GM12878 (cell line): ENCODE data around the gene ZNF331. TPM values are rescaled to one million over a fixed set of nuclear protein-coding genes. Genes with fewer than 3 reads are reported as not detected.

Source experiments
- ATAC-seq: fragments of 200-7000 bp; cut with Tn5 transposase; 3 replicates; pipeline ENCODE4 v1.9.1; 2020; ENCODE audit warnings: mild to moderate bottlenecking, moderate library complexity
- BruUV-seq: library from RNA; stranded (reverse); fragments of 400-500 nt; replicated peaks from 2 replicates; lab custom pipeline; 2021; lab: Mats Ljungman, UMichigan
- CTCF ChIA-PET: fragments of 300-600 bp; sonication (Branson Sonifier 250); formaldehyde crosslinking; extraction: SDS; loops from one replicate; lab custom pipeline; 2021; ENCODE audit warnings: inconsistent platforms; lab: Yijun Ruan, JAX
- POLR2A ChIA-PET: fragments of 350-600 bp; formaldehyde crosslinking; extraction: SDS; loops from one replicate; lab custom pipeline; 2021; ENCODE audit warnings: inconsistent platforms; lab: Charles Lee
- RAD21 ChIA-PET: fragments of 300-600 bp; sonication (Branson Sonifier 250); formaldehyde crosslinking; loops from one replicate; lab custom pipeline; 2023; ENCODE audit warnings: antibody characterized with exemption; ENCODE audit not compliant: unreplicated experiment; lab: Charles Lee
- SMC1A ChIA-PET: fragments of 300-600 bp; sonication (Branson Sonifier 250); formaldehyde crosslinking; loops from one replicate; lab custom pipeline; 2023; ENCODE audit not compliant: unreplicated experiment, uncharacterized antibody; lab: Charles Lee
- DNase-seq: peaks from one replicate; pipeline ENCODE4 v3.0.0-alpha.2; 2011; ENCODE audit warnings: low read depth, low spot score
- FAIRE-seq: peaks from 3 replicates; lab custom pipeline; 2011; peaks lifted over from hg19 to GRCh38; lab: Jason Lieb, UNC
- H2AFZ ChIP-seq: 2 replicates; pipeline ENCODE4 v1.6.0; 2011; ENCODE audit warnings: low read depth, low read length, control low read depth; ENCODE audit not compliant: control insufficient read depth
- H3K27ac ChIP-seq: 2 replicates; pipeline ENCODE4 v1.5.1; 2011; ENCODE audit warnings: control low read depth; ENCODE audit not compliant: control insufficient read depth, insufficient read depth
- H3K27me3 ChIP-seq, 2 experiments: replicated peaks in 1 of 2; 2 replicates each; pipeline versions ENCODE4 v1.6.0 to v1.6.1; 2011; ENCODE audit warnings: low read length in 1 of 2; ENCODE audit not compliant: control insufficient read depth in 2 of 2, insufficient read depth in 2 of 2
- H3K36me3 ChIP-seq, 2 experiments: 2 replicates each; pipeline ENCODE4 v1.5.1; 2011; ENCODE audit warnings: low read length in 1 of 2; ENCODE audit not compliant: control insufficient read depth in 2 of 2, insufficient read depth in 2 of 2
- H3K4me1 ChIP-seq: 2 replicates; pipeline ENCODE4 v1.6.1; 2011; ENCODE audit warnings: mild to moderate bottlenecking, low read length, moderate library complexity, mixed read lengths; ENCODE audit not compliant: control insufficient read depth, insufficient read depth
- H3K4me2 ChIP-seq: 2 replicates; pipeline ENCODE4 v1.6.0; 2011; ENCODE audit warnings: control low read depth; ENCODE audit not compliant: control insufficient read depth, insufficient read depth
- H3K4me3 ChIP-seq: fragments of 200-600 bp; sonication (generic); 2 replicates; pipeline ENCODE4 v1.5.1; 2016
- H3K79me2 ChIP-seq: 2 replicates; pipeline ENCODE4 v1.6.0; 2011; ENCODE audit warnings: low read length; ENCODE audit not compliant: control insufficient read depth, insufficient read depth
- H3K9ac ChIP-seq: 2 replicates; pipeline ENCODE4 v1.8.0; 2011; ENCODE audit warnings: low read length, control low read depth, mixed read lengths; ENCODE audit not compliant: control insufficient read depth, insufficient read depth
- H3K9me3 ChIP-seq: replicated peaks from 3 replicates; pipeline ENCODE4 v1.5.1; 2011; ENCODE audit warnings: mild to moderate bottlenecking, low read length; ENCODE audit not compliant: control insufficient read depth, insufficient read depth
- H4K20me1 ChIP-seq: 2 replicates; pipeline ENCODE4 v1.6.0; 2011; ENCODE audit not compliant: control insufficient read depth, insufficient read depth
- CEBPB ChIP-seq, 2 experiments: fragments of 150-350 bp in 1 of 2; IDR thresholded peaks; 2 replicates each; pipeline ENCODE4 v1.6.1; 2012 to 2014; ENCODE audit warnings: low read depth in 2 of 2, low read length in 2 of 2, borderline replicate concordance in 1 of 2, inconsistent platforms in 1 of 2
- CHD2 ChIP-seq: IDR thresholded peaks from 2 replicates; pipeline ENCODE4 v1.6.1; 2011; ENCODE audit warnings: low read depth, low read length, improper control_type of control experiment, borderline replicate concordance
- GABPA ChIP-seq: IDR thresholded peaks from 2 replicates; pipeline ENCODE4 v1.6.1; 2014; ENCODE audit warnings: antibody characterized with exemption, low read depth, mild to moderate bottlenecking, inconsistent platforms
- GATAD2B ChIP-seq: fragments of 450-650 bp; conservative IDR thresholded peaks from 2 replicates; pipeline ENCODE4 v1.6.1; 2017; ENCODE audit warnings: low read depth, mild to moderate bottlenecking, moderate library complexity
- KAT2A ChIP-seq: conservative IDR thresholded peaks from 2 replicates; pipeline ENCODE4 v1.6.1; 2011; ENCODE audit warnings: low read depth, low read length; ENCODE audit not compliant: control insufficient read depth
- MLLT1 ChIP-seq: fragments of 450-650 bp; IDR thresholded peaks from 2 replicates; pipeline ENCODE4 v1.6.1; 2016; ENCODE audit warnings: mild to moderate bottlenecking
- NR2C1 ChIP-seq: fragments of 450-650 bp; IDR thresholded peaks from 2 replicates; pipeline ENCODE4 v1.6.1; 2017; ENCODE audit warnings: antibody characterized with exemption, mild to moderate bottlenecking, moderate library complexity
- PBX3 ChIP-seq: IDR thresholded peaks from 2 replicates; pipeline ENCODE4 v1.6.1; 2011; ENCODE audit warnings: mild to moderate bottlenecking, low read depth, low read length, moderate library complexity; ENCODE audit not compliant: insufficient replicate concordance
- RCOR1 ChIP-seq: conservative IDR thresholded peaks from 2 replicates; pipeline ENCODE4 v1.6.1; 2012; ENCODE audit warnings: low read depth, low read length, improper control_type of control experiment
- SIN3A ChIP-seq: IDR thresholded peaks from 2 replicates; pipeline ENCODE4 v1.6.1; 2012; ENCODE audit warnings: low read depth, low read length, improper control_type of control experiment
- SPI1 ChIP-seq: IDR thresholded peaks from 2 replicates; pipeline ENCODE4 v1.6.1; 2011; ENCODE audit warnings: low read depth, mild to moderate bottlenecking, low read length, moderate library complexity, borderline replicate concordance; ENCODE audit not compliant: insufficient read depth
- WRNIP1 ChIP-seq: IDR thresholded peaks from 2 replicates; pipeline ENCODE4 v1.6.1; 2011; ENCODE audit warnings: low read depth, low read length, improper control_type of control experiment, borderline replicate concordance
- ZBTB4 ChIP-seq: fragments of 450-650 bp; formaldehyde crosslinking; IDR thresholded peaks from 2 replicates; pipeline ENCODE4 v1.4.0; 2022; ENCODE audit warnings: mild to moderate bottlenecking, moderate library complexity
- ZNF384 ChIP-seq: IDR thresholded peaks from 2 replicates; pipeline ENCODE4 v1.6.1; 2012; ENCODE audit warnings: low read depth, mild to moderate bottlenecking, low read length, improper control_type of control experiment, borderline replicate concordance
- WGBS: methylation state at CpG from one replicate; pipeline ENCODE4 v1.1.6; 2016; ENCODE audit warnings: low lambda C conversion rate; ENCODE audit not compliant: insufficient replicate concordance, insufficient coverage; ENCODE audit errors: missing lambda C conversion rate; 5-methylcytosine and 5-hydroxymethylcytosine counted together
- in situ Hi-C: fragments of 300-500 bp; cut with MboI; formaldehyde crosslinking; loops from 9 replicates; pipeline ENCODE4 v1.14.3; 2018; ENCODE audit warnings: mixed read lengths
- intact Hi-C: fragments of 100-400 bp; cut with micrococcal nuclease; formaldehyde crosslinking; loops from one replicate; pipeline ENCODE4 v1.14.2; 2022; ENCODE audit not compliant: unreplicated experiment
- polyA plus RNA-seq, 11 experiments: library from polyadenylated mRNA; depleted of rRNA in 4 of 11; unstranded in 6 of 11; stranded (reverse) in 5 of 11; fragments of >200 nt; fragmentation: Nextera tagmentation in 4 of 11; fragmentation: Illumina TruSeq in 1 of 11; extraction: Ambion mirVana in 4 of 11; extraction: Trizol in 1 of 11; gene quantifications; 1 replicate in 1 of 11; 2 replicates in 10 of 11; pipeline versions ENCODE4 v1.2.1 to v1.2.3, GENCODE V29; 2011 to 2016; ENCODE audit warnings: inconsistent platforms in 2 of 11, missing spikeins in 2 of 11, low read depth in 1 of 11
- total RNA-seq, 4 experiments: library from RNA; depleted of rRNA in 3 of 4; stranded (reverse); fragments of >200 nt in 3 of 4; fragmentation: Illumina TruSeq in 1 of 4; extraction: Trizol in 1 of 4; gene quantifications; 2 replicates each; pipeline versions ENCODE4 v1.2.1 to v1.2.3, GENCODE V29; 2013 to 2021

ZNF331 gene
- total and polyA plus RNA-seq, 10 of the 15 experiments (the other 5 are each of a cell fraction or from before 2014, with no cell fraction given), result 2.6 to 11.5 (median 5.3) TPM

- Histone ChIP-seq H2AFZ (no peak overlapping the region), H3K4me2 (no peak overlapping the region), H3K27me3 (no peaks in the 10 kb centered on the region), H3K4me3 (no peak overlapping the region), H3K27ac (no peak overlapping the region), H3K4me1 (no peaks in the 10 kb centered on the region), H4K20me1 (no peaks in the 10 kb centered on the region), H3K36me3 (peaks cover 5 to 9% of the 10 kb centered on the region in 2 experiments; a peak in 3 of 4 replicates), H3K9ac (no peak overlapping the region), H3K9me3 (peaks cover 19% of the 10 kb centered on the region), H3K79me2 (no peaks in the 10 kb centered on the region)
- intact Hi-C loops, result no loop called here
- 59% methylated on average over 17 of the region's 17 CpGs for WGBS
- ATAC-seq (no peak), DNase-seq (no peak), FAIRE-seq (no peak)
- in situ Hi-C loops, result no loop called here
- no TSS peak for BruUV-seq
- ChIA-PET SMC1A (no interaction called here), RAD21 (no interaction called here), POLR2A (no interaction called here), CTCF (no interaction called here)
- TF ChIP-seq GABPA, result no peak
- no peak for TF ChIP-seq KAT2A
- no peak for TF ChIP-seq ZNF384
- no peak for TF ChIP-seq WRNIP1
- TF ChIP-seq SPI1, result no peak
- TF ChIP-seq GATAD2B, result no peak
- no peak for TF ChIP-seq MLLT1
- TF ChIP-seq ZBTB4, result no peak
- no peak for TF ChIP-seq NR2C1
- TF ChIP-seq RCOR1, result no peak
- TF ChIP-seq SIN3A, result no peak
- TF ChIP-seq PBX3, result no peak
- no peak for TF ChIP-seq CHD2
- TF ChIP-seq CEBPB (IDR thresholded peaks at IDR 0.05; ENCODE audit: borderline replicate concordance in 1 of 2, low read depth in 2 of 2, low read length in 2 of 2), result no peak
These were observed 43.2 kb downstream of the ZNF331 start for GRCh38 chr19:53580871-53581835.
